Ramos (cell line): ENCODE results near the gene EHBP1.
"Not testable (repeated sequence)": the region's sequence is repeated elsewhere in the genome, so short reads cannot be mapped to it uniquely, and the experiment has no call there.

Experiments used
- in situ Hi-C: fragments of 300-500 bp; cut with MboI; formaldehyde crosslinking; loops from one replicate; pipeline ENCODE4 v1.14.3; 2022; ENCODE audit warnings: low sequenced_read_pairs; ENCODE audit not compliant: unreplicated experiment

EHBP1 gene

DNA sequence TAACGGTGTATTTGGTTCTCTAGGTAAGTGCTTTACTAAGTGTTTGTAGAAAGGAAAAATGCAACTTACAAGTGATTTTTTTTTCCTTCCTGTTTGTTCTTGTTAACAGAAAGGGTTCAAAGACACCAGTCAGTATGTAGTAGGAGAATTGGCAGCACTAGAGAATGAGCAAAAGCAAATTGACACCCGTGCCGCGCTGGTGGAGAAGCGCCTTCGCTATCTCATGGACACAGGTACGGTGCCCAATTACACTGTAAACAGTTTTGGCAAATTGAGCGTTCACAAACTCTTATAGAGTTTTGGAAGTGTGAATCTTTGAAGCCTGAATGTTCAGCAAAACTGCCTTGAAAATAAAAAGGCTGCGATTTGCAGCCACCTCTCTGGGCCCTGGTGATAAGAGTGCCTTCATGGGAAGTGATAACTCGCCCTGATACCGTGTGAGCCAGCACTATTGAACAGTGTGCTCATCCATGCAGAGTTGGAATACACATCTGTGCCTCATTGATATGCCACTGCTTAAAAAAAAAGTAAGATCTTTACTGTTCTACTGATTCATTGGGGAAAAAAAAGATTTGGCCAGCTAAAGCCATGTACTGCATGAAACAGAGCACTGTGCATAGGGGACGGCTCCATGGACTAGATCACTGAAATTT lies 291.1 kb downstream of the EHBP1 start:
- in situ Hi-C loops: no loop called here

DNA sequence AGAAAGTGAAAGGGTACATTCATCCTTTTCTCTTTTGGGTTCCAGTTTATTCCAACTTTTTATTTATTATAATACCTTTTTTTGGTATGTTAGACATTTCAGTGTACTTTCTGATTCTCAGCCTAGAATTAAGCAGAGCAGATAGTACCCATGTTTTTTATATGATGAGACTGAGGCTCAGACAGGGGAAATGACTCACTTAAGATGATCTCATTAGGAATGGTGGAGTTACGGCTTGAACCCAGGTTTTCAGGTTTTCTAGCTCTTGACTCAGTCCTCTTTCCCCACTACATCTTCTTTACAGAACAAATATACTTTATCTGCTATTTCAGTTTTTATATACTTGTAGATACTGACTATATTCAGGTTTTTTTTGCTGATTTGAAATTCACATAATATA lies 293.4 kb downstream of the EHBP1 start:
- in situ Hi-C loops: no loop called here

DNA sequence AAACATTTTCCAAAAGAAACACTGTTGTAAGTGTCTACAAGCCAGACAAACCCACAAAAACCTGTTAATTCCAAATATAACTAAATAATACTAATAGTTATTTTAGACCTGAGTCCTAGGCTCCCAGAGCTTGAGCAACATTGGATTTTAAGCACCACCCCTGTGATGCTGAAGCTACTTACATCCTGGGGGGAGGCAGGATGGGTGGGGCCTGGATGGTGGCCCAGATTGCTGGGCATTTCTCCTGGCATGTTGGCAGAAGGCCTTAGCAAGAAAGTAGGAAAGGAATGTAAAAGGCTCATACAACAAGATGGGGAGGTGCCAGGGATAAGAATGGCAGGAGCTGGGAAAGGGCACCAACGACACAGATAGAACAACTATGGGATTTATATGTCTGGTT lies 294.4 kb downstream of the EHBP1 start:
- in situ Hi-C loops: no loop called here

DNA sequence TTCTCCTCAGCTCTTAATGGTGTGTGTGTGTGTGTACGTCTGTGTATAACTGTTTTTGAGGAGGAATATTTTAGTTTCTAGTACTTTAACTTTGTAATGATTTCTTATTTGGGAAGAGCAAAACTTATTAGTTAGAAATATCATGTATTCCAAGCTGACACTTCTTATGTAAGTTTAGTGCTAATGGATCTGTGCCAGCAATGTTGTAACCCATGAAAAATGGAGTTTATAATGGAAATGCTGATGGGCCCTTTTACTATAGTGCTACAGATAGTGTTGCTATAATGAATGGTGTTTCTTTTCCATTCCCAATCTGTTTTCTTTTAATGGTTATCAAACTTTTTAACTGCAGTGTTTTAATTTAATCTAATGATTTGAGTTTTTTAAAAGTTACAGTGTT lies 295.3 kb downstream of the EHBP1 start:
- in situ Hi-C loops: no loop called here

DNA sequence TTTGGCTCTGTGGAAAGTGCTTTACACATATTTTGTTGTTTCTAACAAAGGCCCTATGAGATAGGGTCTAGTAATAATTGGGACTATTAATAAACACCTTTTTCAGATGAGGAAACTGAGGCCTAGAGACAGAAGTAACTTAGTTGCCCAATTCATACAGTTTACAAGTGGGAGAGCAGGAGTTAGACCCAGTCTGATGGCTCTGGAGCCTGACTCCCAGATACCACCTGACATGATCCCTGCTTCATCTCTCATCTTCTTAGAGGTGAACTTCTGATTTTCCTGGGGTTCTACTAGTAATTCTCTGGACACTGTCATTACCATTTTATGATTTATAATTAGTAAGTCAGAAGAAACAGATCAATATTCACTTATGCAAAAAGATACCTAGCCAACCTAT lies 296.1 kb downstream of the EHBP1 start:
- in situ Hi-C loops: no loop called here

DNA sequence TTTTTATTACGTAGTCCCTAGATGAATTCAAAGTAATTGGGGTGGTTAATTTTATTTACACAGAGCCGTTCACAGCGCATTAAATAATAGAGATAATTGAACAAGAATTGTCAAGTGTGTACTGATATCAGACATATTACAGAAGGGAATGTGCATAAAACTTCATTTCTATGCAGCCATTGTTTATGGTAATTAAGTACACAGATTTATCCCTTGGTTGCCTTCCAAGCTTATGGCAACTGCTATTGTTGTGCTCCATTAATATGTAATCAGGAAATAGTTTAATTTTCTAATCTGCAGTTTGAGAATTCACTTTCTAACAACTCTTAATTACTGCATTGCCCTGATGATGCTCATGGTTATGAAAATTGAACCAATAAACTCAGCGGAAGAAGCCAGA lies 297.8 kb downstream of the EHBP1 start:
- in situ Hi-C loops: no loop called here

DNA sequence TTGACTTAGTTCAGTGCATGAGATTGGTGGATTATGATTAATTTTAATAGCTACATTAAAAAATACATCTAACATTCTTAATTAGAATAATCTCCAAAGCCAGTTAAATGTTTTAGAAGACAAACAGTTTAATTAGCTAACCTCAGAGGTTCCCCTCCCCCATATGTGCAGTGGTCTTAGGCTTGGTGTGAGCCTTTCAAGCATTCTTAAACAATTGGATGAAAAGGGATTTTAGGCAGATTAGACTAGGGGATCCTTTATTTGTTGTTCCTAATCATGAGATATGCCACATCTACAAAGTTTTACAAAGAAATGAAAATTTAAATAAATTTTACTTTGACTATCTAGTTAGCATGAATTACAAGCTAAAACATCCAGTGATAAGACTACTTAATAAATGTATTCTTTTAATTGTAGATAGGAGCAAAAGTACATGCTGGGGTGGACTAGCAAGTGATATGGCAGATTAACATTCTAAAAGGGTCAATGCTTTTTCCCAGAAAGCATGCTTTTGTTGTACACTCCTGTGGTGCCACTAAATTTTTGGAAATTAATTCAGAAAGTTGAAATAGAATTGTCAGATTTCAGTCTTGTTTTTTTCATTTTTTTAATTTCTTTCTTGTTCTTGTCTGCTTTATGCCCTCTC lies 302.4 kb downstream of the EHBP1 start:
- in situ Hi-C loops: no loop called here

DNA sequence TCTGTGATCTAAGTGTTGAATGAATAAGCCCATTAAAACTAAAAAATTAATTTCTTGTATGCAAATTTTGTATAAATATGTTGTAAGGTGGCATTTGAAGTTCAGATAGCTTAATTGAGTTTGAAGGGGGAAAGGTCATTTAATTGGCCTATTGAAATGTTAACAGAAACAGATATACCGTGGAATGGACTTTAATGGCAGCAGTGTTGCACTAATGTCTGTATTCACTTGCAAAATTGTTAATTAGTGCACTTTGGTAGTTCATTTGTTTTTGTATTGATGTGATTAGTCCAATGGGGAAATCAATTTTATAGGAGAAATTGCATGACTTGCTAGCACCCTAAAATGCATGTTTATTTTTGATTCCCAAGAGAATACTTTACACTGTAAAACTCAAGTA lies 303.3 kb downstream of the EHBP1 start:
- in situ Hi-C loops: no loop called here

DNA sequence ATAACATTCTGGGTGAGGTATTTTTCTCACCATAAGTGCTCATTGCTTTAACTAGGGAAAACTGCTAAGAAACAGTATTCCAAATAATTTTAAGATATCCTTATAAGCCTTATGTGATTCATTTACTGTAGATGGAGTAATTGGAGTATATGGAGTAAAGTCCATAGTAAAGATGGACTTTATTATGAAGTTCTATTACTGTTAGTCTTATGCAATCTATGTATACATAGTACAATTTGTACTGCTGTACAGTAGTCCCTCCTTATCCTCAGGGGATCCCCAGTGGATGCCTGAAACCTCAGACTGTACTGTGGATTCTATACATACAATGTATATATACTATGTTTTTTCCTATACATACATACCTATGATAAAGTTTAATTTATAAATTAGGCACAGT lies 304.0 kb downstream of the EHBP1 start:
- in situ Hi-C loops: no loop called here

DNA sequence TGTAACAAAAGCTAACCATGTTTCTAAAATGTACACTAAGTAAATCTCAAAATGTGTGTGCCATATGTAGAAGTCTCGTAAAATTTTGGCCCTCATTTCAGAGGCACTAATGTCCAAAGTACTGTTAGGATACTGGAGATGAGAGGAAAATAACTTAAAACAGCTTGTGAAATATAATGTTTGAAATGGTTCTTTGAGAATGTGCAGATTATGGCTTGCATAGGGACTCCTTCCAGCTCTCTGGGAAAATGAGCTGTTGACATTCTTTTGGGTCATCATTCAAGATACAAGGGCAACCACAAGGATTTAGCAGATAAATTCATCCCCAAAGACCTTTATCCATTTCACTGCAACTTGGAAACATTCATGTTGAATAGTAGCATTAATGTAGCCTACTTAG lies 307.0 kb downstream of the EHBP1 start:
- in situ Hi-C loops: no loop called here

DNA sequence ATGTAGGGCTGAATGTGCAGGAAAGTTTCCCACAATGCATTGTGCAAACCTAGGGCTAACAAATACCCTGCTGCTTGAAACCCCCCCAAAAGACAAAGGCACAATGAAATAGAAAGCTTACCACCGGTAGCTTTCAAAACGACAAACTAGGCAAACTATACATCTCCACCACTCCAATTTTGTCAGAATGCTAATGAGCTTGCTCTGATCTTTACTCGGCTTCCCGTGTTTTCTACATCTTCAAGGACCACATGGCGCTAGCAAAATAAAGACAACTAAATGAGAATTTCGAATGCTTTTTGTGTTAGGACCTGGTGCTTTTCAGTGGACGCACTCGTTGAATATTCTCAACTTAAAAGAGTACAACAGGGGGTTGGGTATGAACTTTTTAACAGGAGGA lies 307.9 kb downstream of the EHBP1 start:
- in situ Hi-C loops: no loop called here

DNA sequence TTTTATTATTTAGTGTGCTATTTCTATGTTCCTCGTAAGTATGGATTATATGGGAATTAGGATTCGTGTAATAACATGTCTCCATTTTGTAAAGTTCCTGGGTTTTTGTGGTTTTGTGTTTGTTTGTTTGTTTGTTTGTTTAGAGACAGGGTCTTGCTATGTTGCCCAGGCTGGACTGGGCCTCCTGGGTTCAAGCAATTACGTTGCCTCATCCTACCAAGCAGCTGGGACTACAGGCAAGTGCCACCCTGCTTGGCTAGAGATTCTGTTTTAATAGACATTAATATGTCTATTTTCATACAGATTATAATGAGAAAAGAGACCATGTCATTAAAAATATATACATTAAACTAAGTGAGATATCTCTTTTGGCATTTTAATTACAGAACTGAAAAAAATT lies 309.9 kb downstream of the EHBP1 start:
- in situ Hi-C loops: no loop called here

DNA sequence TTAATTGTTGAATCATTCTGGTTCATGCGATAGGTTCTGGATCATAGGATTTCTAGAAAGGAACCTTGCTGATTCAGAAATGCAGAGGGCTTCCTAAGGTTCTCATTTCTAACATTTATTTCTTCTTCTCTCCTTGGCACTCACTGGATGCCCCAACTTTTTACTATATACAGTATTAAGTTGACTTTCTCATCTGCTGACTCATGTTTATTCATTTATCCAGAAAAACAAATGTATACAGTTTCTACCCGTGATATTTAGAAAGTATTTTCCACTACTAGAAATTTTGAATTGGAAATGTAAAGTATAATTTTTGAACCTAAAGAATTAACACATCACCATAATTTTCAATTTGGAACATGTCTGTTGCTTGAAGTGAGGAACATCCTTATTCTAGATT lies 312.9 kb downstream of the EHBP1 start:
- in situ Hi-C loops: no loop called here

DNA sequence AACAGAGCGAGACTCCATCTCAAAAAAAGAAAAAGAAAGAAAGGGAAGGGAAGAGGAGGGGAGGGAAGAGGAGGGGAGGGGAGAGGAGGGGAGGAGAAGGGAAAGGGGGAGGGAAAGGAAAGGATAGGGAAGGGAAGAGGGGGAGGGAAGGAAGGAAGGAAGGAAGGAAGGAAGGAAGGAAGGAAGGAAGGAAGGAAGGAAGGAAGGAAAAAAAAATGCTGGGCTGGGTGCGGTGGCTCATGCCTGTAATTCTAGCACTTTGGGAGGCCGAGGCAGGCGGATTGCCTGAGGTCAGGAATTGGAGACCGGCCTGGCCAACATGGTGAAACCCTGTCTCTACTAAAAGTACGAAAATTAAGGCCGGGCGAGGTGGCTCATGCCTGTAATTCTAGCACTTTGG lies 314.2 kb downstream of the EHBP1 start:
- in situ Hi-C loops: not testable (repeated sequence)

DNA sequence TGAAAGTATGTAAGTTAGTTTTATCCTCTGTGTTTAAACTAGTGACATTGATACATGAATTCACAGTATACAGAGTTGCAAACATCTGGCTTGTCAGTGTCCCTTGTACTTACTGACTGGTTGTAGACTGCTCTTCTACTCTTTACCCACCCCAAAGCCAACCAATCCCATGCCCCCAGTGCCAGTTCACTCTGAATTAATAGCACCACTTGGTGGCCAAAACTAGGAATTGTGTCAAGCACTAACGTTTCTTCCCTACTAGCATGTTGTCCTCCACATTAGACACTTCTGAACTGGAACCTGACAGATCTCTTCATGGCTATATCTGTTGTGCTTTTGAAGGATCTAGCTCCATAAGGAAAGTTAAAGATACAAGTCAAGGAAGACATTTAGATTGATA lies 317.9 kb downstream of the EHBP1 start:
- in situ Hi-C loops: no loop called here

DNA sequence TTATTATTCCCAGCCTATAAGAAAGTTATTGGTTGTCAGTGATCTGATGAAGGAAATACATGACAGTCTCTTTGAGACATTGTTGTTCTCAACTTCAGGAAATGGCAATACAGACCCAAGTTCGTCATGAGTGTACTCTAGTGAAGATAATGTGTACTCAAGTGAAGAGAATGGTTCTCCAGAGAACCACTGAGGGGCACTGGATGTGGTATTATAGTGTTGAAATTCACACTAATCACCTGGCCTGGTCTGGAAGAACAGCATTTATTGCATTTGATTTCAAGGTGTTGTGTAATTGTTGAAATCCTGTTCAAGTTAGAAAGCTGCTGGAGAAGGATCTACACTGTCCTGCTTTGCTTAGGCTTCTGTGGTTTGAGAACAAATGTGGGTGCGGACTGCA lies 321.7 kb downstream of the EHBP1 start:
- in situ Hi-C loops: no loop called here

DNA sequence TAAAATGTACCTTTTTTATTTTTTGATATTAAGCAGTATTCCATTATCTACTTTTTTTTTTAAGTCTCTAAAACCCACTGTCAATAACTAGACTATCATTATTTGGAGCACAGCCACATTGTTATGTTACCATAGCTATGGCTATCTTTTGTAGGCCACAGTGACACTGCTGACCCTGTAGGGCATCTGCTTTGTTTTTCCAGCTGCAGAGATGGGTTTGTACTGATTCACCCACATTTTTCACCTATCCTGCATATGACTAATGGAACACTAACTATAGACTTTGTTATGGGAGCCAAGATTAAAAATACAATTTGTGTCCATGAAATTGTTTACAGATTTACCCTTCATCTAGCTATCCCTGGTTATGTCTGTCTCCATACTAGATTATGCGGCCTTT lies 323.5 kb downstream of the EHBP1 start:
- in situ Hi-C loops: no loop called here

DNA sequence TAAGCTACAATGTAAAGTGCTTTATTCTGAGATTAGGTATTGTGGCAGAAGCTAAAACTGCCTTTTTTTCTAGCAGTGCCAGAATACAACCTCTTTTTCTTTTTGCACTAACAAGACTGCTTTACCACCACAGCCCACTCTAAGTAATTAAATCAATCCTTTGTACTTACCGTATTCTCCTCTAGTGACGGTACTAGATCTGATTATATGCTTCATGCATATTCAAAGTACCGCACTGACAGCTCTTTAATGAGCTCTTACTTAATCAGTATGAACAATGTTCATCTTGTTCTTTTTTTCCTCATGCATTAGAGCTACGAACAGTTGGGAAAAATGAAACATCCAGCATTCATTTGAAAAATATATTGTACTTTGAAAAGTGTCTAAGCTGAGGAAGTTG lies 329.0 kb downstream of the EHBP1 start:
- in situ Hi-C loops: no loop called here

DNA sequence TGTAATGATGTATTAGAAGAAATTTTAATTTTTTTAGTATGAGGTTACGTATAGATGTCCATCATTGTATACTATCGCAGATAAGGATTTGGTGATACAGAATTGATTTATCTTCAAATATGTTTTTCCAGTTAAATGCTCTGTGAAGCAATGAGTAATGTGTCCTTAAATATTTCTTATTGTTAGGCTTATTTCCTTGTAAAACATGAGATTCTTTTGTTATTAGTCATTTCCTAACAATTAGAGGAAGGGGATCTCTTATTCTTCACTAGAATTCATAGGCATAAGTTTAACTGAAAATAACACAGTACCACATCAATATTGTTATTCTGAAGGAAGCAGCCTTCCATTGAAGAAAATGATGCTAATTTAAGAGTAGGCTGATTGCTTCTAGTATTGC lies 329.7 kb downstream of the EHBP1 start:
- in situ Hi-C loops: no loop called here

DNA sequence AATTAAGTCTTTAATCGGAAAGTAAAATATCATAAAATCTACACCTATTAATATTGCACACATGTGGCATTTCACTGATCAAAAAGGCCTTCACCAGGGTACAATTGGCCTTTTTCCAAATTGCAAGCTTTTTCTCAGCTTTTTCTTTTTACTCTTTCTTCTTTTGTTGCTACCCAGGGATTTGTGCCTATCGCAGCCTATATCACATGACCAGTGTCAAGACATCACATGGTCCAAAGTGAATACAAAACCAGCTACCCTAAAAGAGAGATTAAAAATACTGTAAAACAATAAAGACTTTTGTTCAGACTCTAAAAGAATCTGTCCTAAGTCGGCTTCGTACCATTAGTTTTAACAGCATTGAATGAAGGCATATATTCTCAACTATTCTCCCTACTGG lies 330.1 kb downstream of the EHBP1 start:
- in situ Hi-C loops: no loop called here

DNA sequence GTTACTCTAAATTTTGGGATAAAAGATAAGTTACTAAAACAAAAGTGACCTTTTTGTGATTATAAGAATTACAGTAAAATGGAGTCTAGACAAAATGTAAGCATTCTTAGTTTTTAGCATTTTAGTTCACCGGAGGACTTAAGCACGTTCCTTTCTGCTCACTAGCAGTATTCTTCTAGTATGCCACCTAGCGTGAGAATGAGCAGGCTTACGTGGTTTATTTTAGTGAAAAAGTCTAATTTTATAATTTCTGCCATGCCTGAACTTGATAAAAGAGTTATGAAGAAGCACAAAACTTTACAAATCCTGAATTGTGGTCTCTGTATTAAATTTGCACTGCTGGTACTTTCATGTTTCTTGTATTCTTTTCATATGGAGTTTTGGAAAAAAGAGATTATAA lies 332.5 kb downstream of the EHBP1 start:
- in situ Hi-C loops: no loop called here

DNA sequence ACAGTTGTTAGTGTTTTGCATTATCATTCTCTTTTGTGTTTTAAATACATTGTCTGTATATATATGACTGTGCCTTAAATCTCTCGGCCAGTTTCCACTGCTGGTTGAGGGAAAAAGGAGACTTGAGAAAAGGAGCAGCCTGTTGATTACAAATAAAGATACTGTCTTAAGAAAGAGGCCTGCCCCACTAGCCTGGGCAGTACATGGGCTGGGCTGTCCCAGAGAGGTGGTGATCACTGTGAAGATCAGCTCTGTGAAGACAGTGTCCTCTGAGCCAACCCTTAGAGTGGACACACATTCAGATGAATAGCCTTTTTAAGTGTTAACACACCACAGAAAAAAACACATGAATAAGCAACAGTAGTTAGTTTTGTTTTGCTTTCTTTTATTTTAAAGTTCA lies 335.1 kb downstream of the EHBP1 start:
- in situ Hi-C loops: no loop called here
